Ascending aorta (tissue), 2 donors: ENCODE measurements around the gene PRKCI. TPM values are rescaled to one million over a fixed set of nuclear protein-coding genes. Genes with fewer than 3 reads are reported as not detected.

Source experiments
- DNase-seq, 2 donors: peaks; one replicate each; pipeline ENCODE4 v3.0.0-alpha.2; 2019; ENCODE audit warnings: low spot score in 2 of 2
- H3K27ac ChIP-seq, 2 donors: fragments of 200-600 bp; sonication (generic); one replicate each; pipeline ENCODE4 v1.5.1; 2016 to 2017; ENCODE audit warnings: mild to moderate bottlenecking in 1 of 2
- H3K27me3 ChIP-seq: fragments of 200-600 bp; sonication (generic); one replicate; pipeline ENCODE4 v1.5.1; 2017
- H3K36me3 ChIP-seq, 2 donors: fragments of 200-600 bp; sonication (generic); one replicate each; pipeline ENCODE4 v1.5.1; 2016
- H3K4me1 ChIP-seq, 2 donors: fragments of 200-600 bp; sonication (generic); one replicate each; pipeline ENCODE4 v1.5.1; 2016 to 2017; ENCODE audit warnings: mild to moderate bottlenecking in 1 of 2
- H3K4me3 ChIP-seq, 2 donors: fragments of 200-600 bp; sonication (generic); one replicate each; pipeline ENCODE4 v1.5.1; 2016 to 2017; ENCODE audit warnings: mild to moderate bottlenecking in 1 of 2
- H3K9me3 ChIP-seq, 2 donors: fragments of 200-600 bp; sonication (generic); one replicate each; pipeline ENCODE4 v1.5.1; 2016
- CTCF ChIP-seq, 3 experiments: fragments of 200-600 bp in 2 of 3; fragments of 450-650 bp in 1 of 3; sonication (generic) in 2 of 3; IDR thresholded peaks; one replicate each; pipeline ENCODE4 v1.5.1; 2016 to 2019; ENCODE audit warnings: antibody characterized with exemption in 3 of 3, mild to moderate bottlenecking in 1 of 3, moderate library complexity in 1 of 3
- intact Hi-C: fragments of 100-400 bp; cut with DNase I; formaldehyde crosslinking; loops from one replicate; pipeline ENCODE4 v1.15.1; 2023
- total RNA-seq: library from RNA; depleted of rRNA; stranded (reverse); fragments of >200 nt; gene quantifications from one replicate; pipeline ENCODE4 v1.1.0, GENCODE V29; 2016

The PRKCI gene
- total RNA-seq, 1 donor from 2014 or later = 20.3 TPM

GRCh38 chr3:170309046-170309445 is 86.8 kb downstream of the PRKCI start:
- Histone ChIP-seq H3K36me3 (peaks cover 0 to 2% of the 10 kb centered on the region in 2 donors), H3K4me1 (no peaks in the 10 kb centered on the region), H3K27me3 (no peaks in the 10 kb centered on the region), H3K9me3 (no peaks in the 10 kb centered on the region), H3K4me3 (no peak overlapping the region), H3K27ac (no peak overlapping the region)
- no peak for TF ChIP-seq CTCF (IDR thresholded peaks at IDR 0.05)
- intact Hi-C loops = no loop called here
- DNase-seq = no peak

- Histone ChIP-seq H3K27ac (no peak overlapping the region), H3K4me3 (no peak overlapping the region), H3K27me3 (no peaks in the 10 kb centered on the region), H3K9me3 (no peaks in the 10 kb centered on the region), H3K4me1 (no peaks in the 10 kb centered on the region), H3K36me3 (no peaks in the 10 kb centered on the region)
- no peak for TF ChIP-seq CTCF (IDR thresholded peaks at IDR 0.05)
- no peak for DNase-seq
- intact Hi-C loops = loop anchor here (10.0 kb wide), 1 partner anchor 547 kb away; no protein-coding TSS in a partner anchor
These were observed 95.7 kb downstream of the PRKCI start for GRCh38 chr3:170317954-170318353.

- intact Hi-C loops = no loop called here
- no peak for TF ChIP-seq CTCF (IDR thresholded peaks at IDR 0.05)
- Histone ChIP-seq H3K4me1 (no peaks in the 10 kb centered on the region), H3K36me3 (no peaks in the 10 kb centered on the region), H3K4me3 (no peak overlapping the region), H3K27me3 (no peaks in the 10 kb centered on the region), H3K27ac (no peak overlapping the region), H3K9me3 (no peaks in the 10 kb centered on the region)
- no peak for DNase-seq
These were observed 98.4 kb downstream of the PRKCI start for GRCh38 chr3:170320461-170321121.

GRCh38 chr3:170321321-170322034 is 99.3 kb downstream of the PRKCI start:
- Histone ChIP-seq H3K27ac (no peak overlapping the region), H3K36me3 (no peaks in the 10 kb centered on the region), H3K27me3 (no peaks in the 10 kb centered on the region), H3K9me3 (no peaks in the 10 kb centered on the region), H3K4me3 (no peak overlapping the region), H3K4me1 (no peaks in the 10 kb centered on the region)
- intact Hi-C loops = no loop called here
- TF ChIP-seq CTCF (IDR thresholded peaks at IDR 0.05) = no peak
- DNase-seq = no peak

GRCh38 chr3:170322566-170323269 is 100.5 kb downstream of the PRKCI start:
- intact Hi-C loops = no loop called here
- Histone ChIP-seq H3K4me3 (no peak overlapping the region), H3K36me3 (no peaks in the 10 kb centered on the region), H3K27ac (no peak overlapping the region), H3K9me3 (no peaks in the 10 kb centered on the region), H3K4me1 (no peaks in the 10 kb centered on the region), H3K27me3 (no peaks in the 10 kb centered on the region)
- no peak for TF ChIP-seq CTCF (IDR thresholded peaks at IDR 0.05)
- DNase-seq = no peak
